ENCODE measurements around the gene TRMT6. TPM values are rescaled to one million over a fixed set of nuclear protein-coding genes. Genes with fewer than 3 reads are reported as not detected.

TRMT6 gene
- total RNA-seq, 4 donors from 2014 or later = 3.5 to 18.2 (median 5.6) TPM

DNA sequence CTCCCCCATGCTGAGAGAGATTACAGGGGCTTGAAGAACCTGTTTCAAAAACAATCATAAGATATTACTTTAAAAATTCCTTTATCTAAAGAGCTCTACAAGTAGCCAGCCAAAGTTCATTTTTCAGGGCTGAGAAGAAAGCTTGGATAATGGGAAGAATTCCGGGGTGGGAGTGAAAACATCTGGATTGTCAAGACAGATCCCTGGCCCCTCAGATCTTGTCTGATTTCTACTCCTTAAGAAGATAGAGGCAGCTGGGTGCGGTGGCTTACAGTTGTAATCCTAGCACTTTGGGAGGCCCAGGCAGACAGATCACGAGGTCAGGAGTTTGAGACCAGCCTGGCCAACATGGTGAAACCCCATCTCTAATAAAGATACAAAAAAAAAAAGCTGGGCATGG, 24.8 kb downstream of the TRMT6 start:
- Histone ChIP-seq H3K4me1 (no peaks in the 10 kb centered on the region), H3K27me3 (no peaks in the 10 kb centered on the region), H3K9me3 (no peaks in the 10 kb centered on the region), H3K36me3 (no peaks in the 10 kb centered on the region), H3K4me3 (no peak overlapping the region), H3K27ac (no peak overlapping the region)
- TF ChIP-seq, protein P1, sequence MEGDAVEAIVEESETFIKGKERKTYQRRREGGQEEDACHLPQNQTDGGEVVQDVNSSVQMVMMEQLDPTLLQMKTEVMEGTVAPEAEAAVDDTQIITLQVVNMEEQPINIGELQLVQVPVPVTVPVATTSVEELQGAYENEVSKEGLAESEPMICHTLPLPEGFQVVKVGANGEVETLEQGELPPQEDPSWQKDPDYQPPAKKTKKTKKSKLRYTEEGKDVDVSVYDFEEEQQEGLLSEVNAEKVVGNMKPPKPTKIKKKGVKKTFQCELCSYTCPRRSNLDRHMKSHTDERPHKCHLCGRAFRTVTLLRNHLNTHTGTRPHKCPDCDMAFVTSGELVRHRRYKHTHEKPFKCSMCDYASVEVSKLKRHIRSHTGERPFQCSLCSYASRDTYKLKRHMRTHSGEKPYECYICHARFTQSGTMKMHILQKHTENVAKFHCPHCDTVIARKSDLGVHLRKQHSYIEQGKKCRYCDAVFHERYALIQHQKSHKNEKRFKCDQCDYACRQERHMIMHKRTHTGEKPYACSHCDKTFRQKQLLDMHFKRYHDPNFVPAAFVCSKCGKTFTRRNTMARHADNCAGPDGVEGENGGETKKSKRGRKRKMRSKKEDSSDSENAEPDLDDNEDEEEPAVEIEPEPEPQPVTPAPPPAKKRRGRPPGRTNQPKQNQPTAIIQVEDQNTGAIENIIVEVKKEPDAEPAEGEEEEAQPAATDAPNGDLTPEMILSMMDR (IDR thresholded peaks at IDR 0.05) = no peak
- no peak for TF ChIP-seq POLR2A (IDR thresholded peaks at IDR 0.05)
- DNase-seq = no peak

DNA sequence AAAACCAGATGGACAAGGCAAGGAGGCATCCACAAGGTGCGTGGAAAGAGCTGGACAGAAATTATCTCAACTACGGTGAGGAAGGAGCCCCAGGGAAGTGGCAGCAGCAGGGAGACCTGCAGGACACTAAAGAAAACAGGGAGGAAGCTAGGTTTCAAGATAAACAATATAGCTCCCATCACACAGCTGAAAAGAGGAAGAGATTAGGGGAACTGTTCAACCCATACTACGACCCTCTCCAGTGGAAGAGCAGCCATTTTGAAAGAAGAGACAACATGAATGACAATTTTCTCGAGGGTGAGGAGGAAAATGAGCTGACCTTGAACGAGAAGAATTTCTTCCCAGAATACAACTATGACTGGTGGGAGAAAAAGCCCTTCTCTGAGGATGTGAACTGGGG, 26.8 kb downstream of the TRMT6 start:
- Histone ChIP-seq H3K27ac (no peak overlapping the region), H3K4me3 (no peak overlapping the region), H3K27me3 (no peaks in the 10 kb centered on the region), H3K36me3 (no peaks in the 10 kb centered on the region), H3K4me1 (no peaks in the 10 kb centered on the region), H3K9me3 (no peaks in the 10 kb centered on the region)
- DNase-seq = no peak
- no peak for TF ChIP-seq POLR2A (IDR thresholded peaks at IDR 0.05)
- TF ChIP-seq, protein P1 (IDR thresholded peaks at IDR 0.05) = no peak

DNA sequence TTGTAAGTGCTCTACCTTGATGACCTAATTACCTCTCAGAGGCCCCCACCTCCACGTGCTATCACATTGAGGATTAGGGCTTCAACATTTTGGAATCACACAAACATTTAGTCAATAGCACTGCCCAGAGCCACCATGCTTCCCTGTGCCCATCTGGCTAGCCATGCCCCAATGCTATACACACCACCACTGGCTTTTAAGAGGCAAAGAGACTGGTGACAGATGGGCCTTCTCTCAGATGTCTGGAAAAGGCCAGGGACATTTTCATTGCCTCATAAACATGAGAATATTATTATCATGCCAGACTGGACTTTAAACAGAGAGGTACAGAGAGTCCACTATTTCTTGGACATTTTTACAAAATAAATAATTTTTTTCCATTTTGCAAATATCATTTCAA, 29.8 kb downstream of the TRMT6 start:
- no peak overlapping the region for H3K4me3 ChIP-seq
- no peaks in the 10 kb centered on the region for H3K27me3 ChIP-seq
- no peaks in the 10 kb centered on the region for H3K36me3 ChIP-seq
- TF ChIP-seq, protein P1 (IDR thresholded peaks at IDR 0.05) = no peak
- no peak for TF ChIP-seq POLR2A (IDR thresholded peaks at IDR 0.05)
- H3K9me3 ChIP-seq = no peaks in the 10 kb centered on the region
- DNase-seq = no peak
- H3K27ac ChIP-seq = no peak overlapping the region
- H3K4me1 ChIP-seq = no peaks in the 10 kb centered on the region

GRCh38 chr20:5919626-5920544, 30.4 kb downstream of the TRMT6 start:
- no peak for TF ChIP-seq POLR2A (IDR thresholded peaks at IDR 0.05)
- TF ChIP-seq, protein P1 (IDR thresholded peaks at IDR 0.05) = no peak
- Histone ChIP-seq H3K9me3 (no peaks in the 10 kb centered on the region), H3K4me3 (no peak overlapping the region), H3K27me3 (no peaks in the 10 kb centered on the region), H3K4me1 (no peaks in the 10 kb centered on the region), H3K27ac (no peak overlapping the region), H3K36me3 (no peaks in the 10 kb centered on the region)
- no peak for DNase-seq

GRCh38 chr20:5918856-5919625, 31.3 kb downstream of the TRMT6 start:
- no peak for DNase-seq
- no peaks in the 10 kb centered on the region for H3K27me3 ChIP-seq
- H3K4me3 ChIP-seq = no peak overlapping the region
- no peaks in the 10 kb centered on the region for H3K9me3 ChIP-seq
- H3K27ac ChIP-seq = no peak overlapping the region
- no peaks in the 10 kb centered on the region for H3K4me1 ChIP-seq
- H3K36me3 ChIP-seq = no peaks in the 10 kb centered on the region
- TF ChIP-seq, protein P1 (IDR thresholded peaks at IDR 0.05) = no peak
